GM12891 (cell line): ENCODE measurements around the gene KCNMB4.

ENCODE experiments used
- PAX5 ChIP-seq: IDR thresholded peaks from 2 replicates; pipeline ENCODE4 v1.6.1; 2011; ENCODE audit warnings: low read length, moderate library complexity, mild to moderate bottlenecking; ENCODE audit not compliant: insufficient read depth, severe bottlenecking
- POLR2A ChIP-seq: IDR thresholded peaks from 2 replicates; pipeline ENCODE4 v1.6.1; 2011; ENCODE audit warnings: low read depth, low read length, control low read depth
- POLR2AphosphoS5 ChIP-seq: IDR thresholded peaks from 2 replicates; pipeline ENCODE4 v1.6.1; 2011; ENCODE audit warnings: low read depth, low read length, control low read depth
- POU2F2 ChIP-seq: IDR thresholded peaks from 2 replicates; pipeline ENCODE4 v1.6.1; 2011; ENCODE audit warnings: low read depth, mild to moderate bottlenecking, control low read depth, low read length, moderate library complexity
- SPI1 ChIP-seq: IDR thresholded peaks from 2 replicates; pipeline ENCODE4 v1.6.1; 2011; ENCODE audit warnings: low read depth, low read length, control low read depth
- TAF1 ChIP-seq: IDR thresholded peaks from 2 replicates; pipeline ENCODE4 v1.6.1; 2011; ENCODE audit warnings: low read depth, low read length, control low read depth

GRCh38 chr12:70353780-70354660 is 12.1 kb upstream of the KCNMB4 start:
- TF ChIP-seq TAF1 (no peak), POLR2A (no peak), POLR2AphosphoS5 (no peak), SPI1 (peak; percentile 44; the same call in 1 of the 2 replicates), POU2F2 (no peak), PAX5 (no peak)
